H1 (cell line): ENCODE measurements around the gene NEUROG1. TPM values are rescaled to one million over a fixed set of nuclear protein-coding genes. Genes with fewer than 3 reads are reported as not detected.

ENCODE experiments used
- CTCF ChIA-PET: fragments of 300-600 bp; sonication (Branson Sonifier 250); formaldehyde crosslinking; loops from one replicate; lab custom pipeline; 2021; ENCODE audit not compliant: partially characterized antibody; lab: Charles Lee
- POLR2A ChIA-PET: fragments of 300-600 bp; sonication (Branson Sonifier 250); formaldehyde crosslinking; loops from one replicate; lab custom pipeline; 2021; ENCODE audit warnings: inconsistent platforms; ENCODE audit not compliant: partially characterized antibody; lab: Charles Lee
- DNase-seq, 2 experiments: peaks; one replicate each; pipeline versions ENCODE4 v3.0.0 to v3.0.0-alpha.2; 2010 to 2022; ENCODE audit warnings: low spot score in 2 of 2, low read depth in 1 of 2, mixed read lengths in 1 of 2
- FAIRE-seq: peaks from 2 replicates; lab custom pipeline; 2011; peaks lifted over from hg19 to GRCh38; lab: Jason Lieb, UNC
- H2AFZ ChIP-seq: 2 replicates; pipeline ENCODE4 v1.8.1; 2012; ENCODE audit warnings: low read length, inconsistent platforms
- H2AK5ac ChIP-seq: 2 replicates; pipeline ENCODE4 v1.6.1; 2013; ENCODE audit warnings: low read depth, low read length
- H2BK120ac ChIP-seq: replicated peaks from 2 replicates; pipeline ENCODE3; 2013; ENCODE audit warnings: low read depth, low read length, inconsistent platforms
- H2BK12ac ChIP-seq: 2 replicates; pipeline ENCODE4 v1.6.1; 2013; ENCODE audit warnings: low read depth, low read length
- H2BK15ac ChIP-seq: 2 replicates; pipeline ENCODE4 v1.6.1; 2013; ENCODE audit warnings: low read length
- H2BK20ac ChIP-seq: 2 replicates; pipeline ENCODE4 v1.6.1; 2013; ENCODE audit warnings: low read length
- H2BK5ac ChIP-seq: 2 replicates; pipeline ENCODE4 v1.6.1; 2013; ENCODE audit warnings: low read depth, low read length
- H3K14ac ChIP-seq: 2 replicates; pipeline ENCODE4 v1.6.1; 2013; ENCODE audit warnings: inconsistent platforms; ENCODE audit not compliant: insufficient read length
- H3K18ac ChIP-seq: 2 replicates; pipeline ENCODE4 v1.6.1; 2013; ENCODE audit warnings: low read length; ENCODE audit errors: extremely low read depth
- H3K23ac ChIP-seq: 2 replicates; pipeline ENCODE4 v1.6.1; 2013; ENCODE audit warnings: inconsistent platforms; ENCODE audit not compliant: insufficient read length
- H3K23me2 ChIP-seq: 2 replicates; pipeline ENCODE4 v1.6.1; 2013; ENCODE audit warnings: low read depth, low read length
- H3K27ac ChIP-seq: 2 replicates; pipeline ENCODE4 v1.6.1; 2011; ENCODE audit warnings: low read depth, low read length, inconsistent platforms
- H3K27me3 ChIP-seq, 4 experiments: replicated peaks in 1 of 4; 1 replicate in 1 of 4; 2 replicates in 3 of 4; pipeline versions ENCODE4 v1.6.1 to v1.8.1; 2011 to 2013; ENCODE audit warnings: low read length in 3 of 4, mild to moderate bottlenecking in 3 of 4, inconsistent platforms in 2 of 4, mixed read lengths in 2 of 4, moderate library complexity in 1 of 4; ENCODE audit not compliant: control insufficient read depth in 3 of 4, insufficient read depth in 3 of 4; ENCODE audit errors: extremely low read depth in 1 of 4
- H3K36me3 ChIP-seq, 4 experiments: 2 replicates each; pipeline versions ENCODE4 v1.6.1 to v1.8.1; 2011 to 2013; ENCODE audit warnings: mild to moderate bottlenecking in 4 of 4, low read length in 3 of 4, moderate library complexity in 2 of 4, control low read depth in 1 of 4, inconsistent platforms in 1 of 4; ENCODE audit not compliant: insufficient read depth in 4 of 4, control insufficient read depth in 2 of 4
- H3K4ac ChIP-seq: replicated peaks from 2 replicates; pipeline ENCODE3; 2013; ENCODE audit warnings: low read length, low read depth, mixed read lengths, inconsistent platforms; ENCODE audit not compliant: insufficient read length
- H3K4me1 ChIP-seq, 4 experiments: replicated peaks in 1 of 4; 1 replicate in 1 of 4; 2 replicates in 3 of 4; pipeline versions ENCODE4 v1.6.1 to v1.8.1; 2011 to 2013; ENCODE audit warnings: low read length in 3 of 4, inconsistent platforms in 2 of 4, mixed read lengths in 1 of 4; ENCODE audit not compliant: insufficient read depth in 4 of 4, control insufficient read depth in 3 of 4
- H3K4me2 ChIP-seq, 2 experiments: 2 replicates each; pipeline versions ENCODE4 v1.6.1 to v1.8.1; 2011 to 2013; ENCODE audit warnings: low read depth in 2 of 2, low read length in 2 of 2, control low read depth in 1 of 2, inconsistent platforms in 1 of 2, mild to moderate bottlenecking in 1 of 2; ENCODE audit not compliant: insufficient read depth in 1 of 2
- H3K4me3 ChIP-seq, 4 experiments: fragments of 200-600, 300-600 bp in 1 of 4; sonication (generic), shearing (Covaris generic), sonication (Bioruptor Twin) in 1 of 4; 2 replicates each; pipeline versions ENCODE4 v1.5.1 to v1.8.1; 2011 to 2016; ENCODE audit warnings: low read length in 4 of 4, low read depth in 3 of 4, control low read depth in 2 of 4, inconsistent platforms in 2 of 4, mild to moderate bottlenecking in 2 of 4, mixed read lengths in 1 of 4, moderate library complexity in 1 of 4; ENCODE audit not compliant: insufficient read depth in 2 of 4; ENCODE audit errors: extremely low read depth in 1 of 4
- H3K56ac ChIP-seq: replicated peaks from 2 replicates; pipeline ENCODE3; 2013; ENCODE audit warnings: low read depth, mild to moderate bottlenecking, mixed read lengths, low read length, inconsistent platforms; ENCODE audit not compliant: insufficient read length
- H3K79me1 ChIP-seq: 2 replicates; pipeline ENCODE4 v1.6.1; 2013; ENCODE audit warnings: low read depth, low read length, control low read depth
- H3K79me2 ChIP-seq, 2 experiments: 2 replicates each; pipeline versions ENCODE4 v1.6.1 to v1.8.1; 2012 to 2013; ENCODE audit warnings: low read length in 2 of 2, mild to moderate bottlenecking in 2 of 2, inconsistent platforms in 1 of 2; ENCODE audit not compliant: insufficient read depth in 2 of 2, control insufficient read depth in 1 of 2
- H3K9ac ChIP-seq, 4 experiments: replicated peaks in 1 of 4; 1 replicate in 1 of 4; 2 replicates in 3 of 4; pipeline versions ENCODE4 v1.6.1 to v1.8.1; 2011 to 2013; ENCODE audit warnings: low read depth in 3 of 4, low read length in 3 of 4, control low read depth in 2 of 4, mild to moderate bottlenecking in 2 of 4, moderate library complexity in 2 of 4, inconsistent platforms in 1 of 4; ENCODE audit errors: extremely low read depth in 1 of 4
- H3K9me3 ChIP-seq, 2 experiments: 2 replicates each; pipeline versions ENCODE4 v1.6.1 to v1.8.1; 2012 to 2013; ENCODE audit warnings: mild to moderate bottlenecking in 2 of 2, moderate library complexity in 2 of 2, control low read depth in 1 of 2, inconsistent platforms in 1 of 2, low read depth in 1 of 2, low read length in 1 of 2, mixed read lengths in 1 of 2; ENCODE audit not compliant: insufficient read depth in 2 of 2
- H4K20me1 ChIP-seq, 2 experiments: replicated peaks in 1 of 2; 2 replicates each; pipeline versions ENCODE3 to v1.8.1; 2011 to 2013; ENCODE audit warnings: inconsistent platforms in 2 of 2, low read length in 2 of 2, mild to moderate bottlenecking in 1 of 2; ENCODE audit not compliant: insufficient read depth in 2 of 2, control insufficient read depth in 1 of 2
- H4K5ac ChIP-seq: 2 replicates; pipeline ENCODE4 v1.6.1; 2013; ENCODE audit warnings: low read length, low read depth, mixed read lengths, inconsistent platforms; ENCODE audit not compliant: insufficient read length
- H4K8ac ChIP-seq: 2 replicates; pipeline ENCODE4 v1.8.0; 2013; ENCODE audit warnings: mild to moderate bottlenecking, moderate library complexity, low read length, inconsistent platforms; ENCODE audit not compliant: insufficient read depth; ENCODE audit errors: extremely low read depth
- H4K91ac ChIP-seq: replicated peaks from 2 replicates; pipeline ENCODE3; 2013; ENCODE audit warnings: low read length, mixed read lengths, inconsistent platforms; ENCODE audit not compliant: insufficient read length
- CHD2 ChIP-seq: IDR thresholded peaks from 2 replicates; pipeline ENCODE4 v1.6.1; 2012; ENCODE audit warnings: low read length, improper control_type of control experiment
- CTCF ChIP-seq, 3 experiments: IDR thresholded peaks; 1 replicate in 2 of 3; 2 replicates in 1 of 3; pipeline versions ENCODE4 v1.5.1 to v1.6.1; 2011; ENCODE audit warnings: low read length in 3 of 3, mild to moderate bottlenecking in 3 of 3, inconsistent platforms in 2 of 3, low read depth in 1 of 3, moderate library complexity in 1 of 3; ENCODE audit not compliant: insufficient read depth in 1 of 3; ENCODE audit errors: control extremely low read depth in 1 of 3
- EZH2 ChIP-seq: fragments of 200-600 bp; sonication (generic); IDR thresholded peaks from 2 replicates; pipeline ENCODE4 v1.7.1; 2012; ENCODE audit warnings: low read depth, mild to moderate bottlenecking, moderate library complexity, low read length, inconsistent platforms; ENCODE audit not compliant: severe bottlenecking
- JUND ChIP-seq: IDR thresholded peaks from 2 replicates; pipeline ENCODE4 v1.6.1; 2011; ENCODE audit warnings: mild to moderate bottlenecking, improper control_type of control experiment, low read length
- KDM4A ChIP-seq: IDR thresholded peaks from one replicate; pipeline ENCODE4 v1.7.1; 2012; ENCODE audit warnings: low read depth, mild to moderate bottlenecking, moderate library complexity, low read length, inconsistent platforms; ENCODE audit not compliant: severe bottlenecking
- RNF2 ChIP-seq: fragments of 200-900, 300-1000 bp; sonication (generic); IDR thresholded peaks from 2 replicates; pipeline ENCODE4 v1.7.1; 2016; ENCODE audit warnings: borderline replicate concordance, low read depth, mild to moderate bottlenecking, antibody characterized with exemption, low read length; ENCODE audit not compliant: poor library complexity, severe bottlenecking; ENCODE audit errors: missing control alignments
- SAP30 ChIP-seq: fragments of 300-600 bp; sonication (generic); IDR thresholded peaks from 2 replicates; pipeline ENCODE4 v1.7.1; 2012; ENCODE audit warnings: low read length, moderate library complexity, mild to moderate bottlenecking, inconsistent platforms; ENCODE audit not compliant: insufficient read depth, insufficient replicate concordance
- SRF ChIP-seq: IDR thresholded peaks from 2 replicates; pipeline ENCODE4 v1.6.1; 2011; ENCODE audit warnings: mild to moderate bottlenecking, low read depth, low read length, moderate library complexity
- WGBS, 2 experiments: shearing (Covaris generic) in 1 of 2; methylation state at CpG; one replicate each; pipeline versions ENCODE4 v1.1.6 to v1.1.7; 2013 to 2015; ENCODE audit warnings: low lambda C conversion rate in 2 of 2, mixed read lengths in 2 of 2, inconsistent platforms in 1 of 2, low coverage in 1 of 2, missing lambda C conversion rate in 1 of 2; ENCODE audit not compliant: insufficient replicate concordance in 2 of 2, insufficient coverage in 1 of 2, insufficient read length in 1 of 2; ENCODE audit errors: extremely low coverage in 1 of 2, missing lambda C conversion rate in 1 of 2; 5-methylcytosine and 5-hydroxymethylcytosine counted together
- polyA plus RNA-seq, 7 experiments: library from polyadenylated mRNA; depleted of rRNA in 3 of 7; stranded (reverse) in 5 of 7; unstranded in 2 of 7; fragments of >200 nt in 5 of 7; fragments of 200-250 nt in 2 of 7; gene quantifications; 1 replicate in 5 of 7; 2 replicates in 1 of 7; 4 replicates in 1 of 7; pipeline versions ENCODE4 v1.2.1 to v1.2.3, GENCODE V29; 2011 to 2013; ENCODE audit warnings: missing spikeins in 2 of 7, mixed read lengths in 2 of 7
- total RNA-seq: library from RNA; stranded (reverse); fragmentation: NEBNext Ultra II Directional; extraction: Animal tissue kit (Norgen Biotek cat#: 25700); gene quantifications from 2 replicates; pipeline ENCODE4 v1.2.1, GENCODE V29; 2021

NEUROG1 gene
- total and polyA plus RNA-seq, 2 of the 8 experiments (the other 6 are each of a cell fraction or from before 2014, with no cell fraction given) = not detected

GRCh38 chr5:135487839-135488514, 47.8 kb downstream of the NEUROG1 start:
- Histone ChIP-seq H3K79me2 (no peaks in the 10 kb centered on the region), H2BK120ac (peak overlapping the region; percentile 24), H3K56ac (no peak overlapping the region), H2BK12ac (peak overlapping the region; percentile 45; the same call in 1 of the 2 replicates), H3K36me3 (no peaks in the 10 kb centered on the region), H3K79me1 (no peaks in the 10 kb centered on the region), H3K4me2 (peak overlapping the region; percentile 36 to 76), H2BK20ac (no peak overlapping the region), H3K27ac (no peak overlapping the region), H4K5ac (no peak overlapping the region), H2AFZ (no peak overlapping the region), H2BK5ac (no peak overlapping the region), H3K4ac (no peak overlapping the region), H3K4me3 (peak overlapping the region in 1 of 4 experiments; percentile 56; a peak in 4 of 8 replicates), H2BK15ac (no peak overlapping the region), H4K20me1 (peaks cover 10 to 27% of the 10 kb centered on the region in 2 experiments), H2AK5ac (peak overlapping the region; percentile 86), H4K91ac (no peak overlapping the region), H3K18ac (peak overlapping the region; percentile 51; the same call in 1 of the 2 replicates), H3K9me3 (no peaks in the 10 kb centered on the region), H3K23me2 (peaks cover 20% of the 10 kb centered on the region; the same call in 1 of the 2 replicates), H3K4me1 (peaks cover 4 to 47% (median 27%) of the 10 kb centered on the region in 4 experiments), H3K23ac (no peak overlapping the region), H3K14ac (no peak overlapping the region), H4K8ac (no peak overlapping the region), H3K27me3 (peaks cover 74 to 99% (median 96%) of the 10 kb centered on the region in 4 experiments), H3K9ac (no peak overlapping the region)
- DNase-seq (no peak), FAIRE-seq (no peak)
- ChIA-PET CTCF (interaction anchor here (0.7 to 9.9 kb wide), 22 partner anchors 10 to 402 kb away, joined by 3 to 137 read pairs (median 4); partner anchors contain the start of genes CXCL14 and NEUROG1), POLR2A (interaction anchor here (0.7 to 1.3 kb wide), 4 partner anchors 13 to 50 kb away, joined by 3 to 4 read pairs (median 4); no protein-coding TSS in a partner anchor)
- WGBS, 2 experiments = 12% methylated on average over 10 of the region's 11 CpGs; no CpG with 5 or more reads in 1 of the 2 experiments
- no peak for TF ChIP-seq JUND
- no peak for TF ChIP-seq SRF
- TF ChIP-seq SAP30 = no peak
- no peak for TF ChIP-seq KDM4A
- no peak for TF ChIP-seq CHD2
- peak; percentile 29 for TF ChIP-seq RNF2
- TF ChIP-seq CTCF (IDR thresholded peaks at IDR 0.05; ENCODE audit: control extremely low read depth in 1 of 3, insufficient read depth in 1 of 3, low read depth in 1 of 3, low read length in 3 of 3) = peak in 2 of 3 experiments; percentile 17 to 30; a peak in 2 of 4 replicates
- peak; percentile 21 for TF ChIP-seq EZH2
